Measurements from ENCODE around the gene EIF2AK3. TPM values are rescaled to one million over a fixed set of nuclear protein-coding genes. Genes with fewer than 3 reads are reported as not detected.

EIF2AK3 gene
- total RNA-seq, 4 donors from 2014 or later = 16.4 to 29.9 (median 18.6) TPM

- no peak for DNase-seq (ENCODE audit: low spot score in 2 of 2)
- WGBS, 2 donors = 90 to 91% methylated on average over 5 of the region's 5 CpGs
- intact Hi-C loops (cut with DNase I; ENCODE audit: low total_unique reads) = no loop called here
- no peak overlapping the region for H3K4me3 ChIP-seq (ENCODE audit: low read depth, poor library complexity, severe bottlenecking)
- TF ChIP-seq CTCF (IDR thresholded peaks at IDR 0.05) (no peak), POLR2A (IDR thresholded peaks at IDR 0.05) (no peak)
Measured at GRCh38 chr2:88574445-88574844, 52.8 kb downstream of the EIF2AK3 start.

GRCh38 chr2:88568179-88568578 lies 59.1 kb downstream of the EIF2AK3 start:
- 90 to 94% methylated on average over 3 of the region's 3 CpGs for WGBS, 2 donors
- TF ChIP-seq CTCF (IDR thresholded peaks at IDR 0.05) (no peak), POLR2A (IDR thresholded peaks at IDR 0.05) (no peak)
- intact Hi-C loops (cut with DNase I; ENCODE audit: low total_unique reads) = no loop called here
- no peak overlapping the region for H3K4me3 ChIP-seq (ENCODE audit: low read depth, poor library complexity, severe bottlenecking)
- DNase-seq (ENCODE audit: low spot score in 2 of 2) = no peak

GRCh38 chr2:88564402-88564801 lies 62.9 kb downstream of the EIF2AK3 start:
- intact Hi-C loops (cut with DNase I; ENCODE audit: low total_unique reads) = no loop called here
- TF ChIP-seq CTCF (IDR thresholded peaks at IDR 0.05) (no peak), POLR2A (IDR thresholded peaks at IDR 0.05) (no peak)
- 87 to 94% methylated on average over 2 of the region's 2 CpGs for WGBS, 2 donors
- no peak overlapping the region for H3K4me3 ChIP-seq (ENCODE audit: low read depth, poor library complexity, severe bottlenecking)
- DNase-seq (ENCODE audit: low spot score in 2 of 2) = no peak

GRCh38 chr2:88563129-88563528 lies 64.1 kb downstream of the EIF2AK3 start:
- 70 to 75% methylated on average over 2 of the region's 2 CpGs for WGBS, 2 donors

GRCh38 chr2:88561646-88562388 lies 65.4 kb downstream of the EIF2AK3 start:
- no peak overlapping the region for H3K4me3 ChIP-seq (ENCODE audit: low read depth, poor library complexity, severe bottlenecking)
- intact Hi-C loops (cut with DNase I; ENCODE audit: low total_unique reads) = no loop called here
- 91 to 94% methylated on average over 3 of the region's 3 CpGs for WGBS, 2 donors
- TF ChIP-seq CTCF (IDR thresholded peaks at IDR 0.05) (no peak), POLR2A (IDR thresholded peaks at IDR 0.05) (no peak)
- no peak for DNase-seq (ENCODE audit: low spot score in 2 of 2)

More at GRCh38 chr2:88563129-88563528, 64.1 kb downstream of the EIF2AK3 start:
- no peak overlapping the region for H3K4me3 ChIP-seq (ENCODE audit: low read depth, poor library complexity, severe bottlenecking)
- no peak for DNase-seq (ENCODE audit: low spot score in 2 of 2)
- TF ChIP-seq CTCF (IDR thresholded peaks at IDR 0.05) = no peak
- TF ChIP-seq POLR2A (IDR thresholded peaks at IDR 0.05) = no peak
- intact Hi-C loops (cut with DNase I; ENCODE audit: low total_unique reads) = no loop called here
